ENCODE measurements around the gene CLN6. TPM values are rescaled to one million over a fixed set of nuclear protein-coding genes. Genes with fewer than 3 reads are reported as not detected.
"Not testable (repeated sequence)": the region's sequence is repeated elsewhere in the genome, so short reads cannot be mapped to it uniquely, and the experiment has no call there.

Gene CLN6
- total RNA-seq, 4 donors from 2014 or later, result 15.6 to 40.1 (median 21.3) TPM

- TF ChIP-seq CTCF (IDR thresholded peaks at IDR 0.05), result no peak
- ATAC-seq (ENCODE audit: low FRiP score), result peak; percentile 2
- DNase-seq (ENCODE audit: low spot score), result no peak
Measured at GRCh38 chr15:68228971-68229385, 550 bp downstream of the CLN6 start.

GRCh38 chr15:68228143-68228970, 1.2 kb downstream of the CLN6 start:
- ATAC-seq (ENCODE audit: low FRiP score) (no peak), DNase-seq (ENCODE audit: low spot score) (no peak)
- TF ChIP-seq CTCF (IDR thresholded peaks at IDR 0.05), result no peak

GRCh38 chr15:68227643-68228142, 1.8 kb downstream of the CLN6 start:
- ATAC-seq (ENCODE audit: low FRiP score) (no peak), DNase-seq (ENCODE audit: low spot score) (no peak)
- TF ChIP-seq CTCF (IDR thresholded peaks at IDR 0.05), result no peak

- not testable (repeated sequence) for ATAC-seq (ENCODE audit: low FRiP score); DNase-seq (ENCODE audit: low spot score)
Measured at GRCh38 chr15:68225442-68225841, 4.1 kb downstream of the CLN6 start.

- DNase-seq (ENCODE audit: low spot score) (peak; percentile 17), ATAC-seq (ENCODE audit: low FRiP score) (no peak)
- TF ChIP-seq CTCF (IDR thresholded peaks at IDR 0.05), result no peak
Measured at GRCh38 chr15:68224546-68225250, 4.8 kb downstream of the CLN6 start.

GRCh38 chr15:68224108-68224507, 5.4 kb downstream of the CLN6 start:
- ATAC-seq (ENCODE audit: low FRiP score) (no peak), DNase-seq (ENCODE audit: low spot score) (no peak)
- no peak for TF ChIP-seq CTCF (IDR thresholded peaks at IDR 0.05)

GRCh38 chr15:68223171-68223570, 6.4 kb downstream of the CLN6 start:
- no peak for TF ChIP-seq CTCF (IDR thresholded peaks at IDR 0.05)
- DNase-seq (ENCODE audit: low spot score) (peak; percentile 16), ATAC-seq (ENCODE audit: low FRiP score) (no peak)

GRCh38 chr15:68222432-68222743, 7.1 kb downstream of the CLN6 start:
- ATAC-seq (ENCODE audit: low FRiP score), result not testable (repeated sequence)
- DNase-seq (ENCODE audit: low spot score), result peak; percentile 12

GRCh38 chr15:68221530-68222431, 7.7 kb downstream of the CLN6 start:
- not testable (repeated sequence) for ATAC-seq (ENCODE audit: low FRiP score); DNase-seq (ENCODE audit: low spot score)

Measured in omental fat pad (tissue), 4 donors.